Activated CD4-positive, alpha-beta T cell treated with anti-CD3 and anti-CD28 coated beads for 24 hours (primary cell): ENCODE results near the gene RPEL1.
A peak's percentile ranks its signal among the peaks of the same experiment; 100 is the strongest.
"Not testable (repeated sequence)": the region's sequence is repeated elsewhere in the genome, so short reads cannot be mapped to it uniquely, and the experiment has no call there.

ENCODE experiments used
- DNase-seq, 2 donors: peaks; one replicate each; pipeline ENCODE4 v3.0.0-alpha.2; 2020; ENCODE audit warnings: low read depth in 2 of 2

Gene RPEL1

GRCh38 chr10:103232772-103233488 is 12.8 kb upstream of the RPEL1 start:
- DNase-seq, result no peak

GRCh38 chr10:103235775-103236174 is 9.9 kb upstream of the RPEL1 start:
- DNase-seq, result no peak

GRCh38 chr10:103238506-103239252 is 7.0 kb upstream of the RPEL1 start:
- DNase-seq, result no peak

GRCh38 chr10:103241262-103242011 is 4.2 kb upstream of the RPEL1 start:
- no peak for DNase-seq

- DNase-seq, result peak; percentile 40 to 42
These were observed 918 bp upstream of the RPEL1 start for GRCh38 chr10:103244666-103245271.

GRCh38 chr10:103246324-103246723 is 637 bp downstream of the RPEL1 start:
- DNase-seq, result no peak

- DNase-seq, result no peak
These were observed 8.4 kb downstream of the RPEL1 start for GRCh38 chr10:103254113-103254512.

GRCh38 chr10:103254538-103255325 is 9.0 kb downstream of the RPEL1 start:
- DNase-seq, result no peak

- DNase-seq, result no peak
These were observed 10.9 kb downstream of the RPEL1 start for GRCh38 chr10:103256613-103257012.

GRCh38 chr10:103257812-103258211 is 12.1 kb downstream of the RPEL1 start:
- DNase-seq, result no peak

- not testable (repeated sequence) for DNase-seq
These were observed 13.2 kb downstream of the RPEL1 start for GRCh38 chr10:103258928-103259327.

GRCh38 chr10:103259989-103260388 is 14.3 kb downstream of the RPEL1 start:
- DNase-seq, result no peak

- DNase-seq, result no peak
These were observed 16.5 kb downstream of the RPEL1 start for GRCh38 chr10:103262229-103262628.

- no peak for DNase-seq
These were observed 20.1 kb downstream of the RPEL1 start for GRCh38 chr10:103265717-103266329.

GRCh38 chr10:103273041-103273441 is 27.4 kb downstream of the RPEL1 start:
- DNase-seq, result no peak

- no peak for DNase-seq
These were observed 30.7 kb downstream of the RPEL1 start for GRCh38 chr10:103276251-103276895.

- peak in 1 of 2 donors; percentile 18 for DNase-seq
These were observed 31.4 kb downstream of the RPEL1 start, which contains the start of gene INA for GRCh38 chr10:103276896-103277712. TSS of gene INA (plus strand) at chr10:103277138. CDS start at chr10:103277212, 74 bp downstream.

- DNase-seq, result no peak
These were observed 32.2 kb downstream of the RPEL1 start for GRCh38 chr10:103277713-103278536.

- no peak for DNase-seq
These were observed 32.8 kb downstream of the RPEL1 start for GRCh38 chr10:103278537-103278823.
